Measurements from ENCODE around the gene OLIG1.

DNA sequence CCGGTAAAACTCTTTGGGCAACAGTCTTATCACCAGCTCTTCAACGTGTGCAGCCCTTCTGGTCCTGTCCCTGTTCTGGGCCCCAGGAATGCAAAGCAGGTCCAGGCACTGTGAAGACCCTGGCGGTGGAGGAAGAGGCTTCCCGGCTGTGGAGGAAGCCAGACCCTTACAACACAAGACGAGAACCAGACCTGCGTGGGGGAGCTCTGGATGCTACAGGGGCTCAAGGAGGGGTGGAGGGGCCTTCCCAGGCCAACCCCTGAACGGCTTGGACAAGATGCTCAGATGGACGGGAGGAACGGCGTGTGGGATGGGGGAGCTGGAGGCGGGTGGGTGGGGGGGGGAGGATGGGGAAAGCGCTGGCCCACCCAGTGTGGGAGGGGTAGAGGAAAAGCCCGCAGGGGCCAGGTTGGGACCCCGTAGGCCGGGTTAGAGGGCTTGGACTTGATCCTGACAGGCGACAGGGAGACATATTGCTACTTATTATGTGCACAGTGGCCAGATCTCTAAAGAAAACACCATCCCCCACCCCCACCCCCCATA is 49.3 kb upstream of the OLIG1 start:
- TF ChIP-seq CTCF (conservative IDR thresholded peaks at IDR 0.05; ENCODE audit: low read length) (no peak), EZH2phosphoT487 (IDR thresholded peaks at IDR 0.05; ENCODE audit: borderline replicate concordance) (no peak)

Data from Loucy (cell line).